GOT3 (cell line): ENCODE measurements around the gene SLC28A3.

ENCODE experiments used
- DNase-seq: peaks from one replicate; lab custom pipeline; 2025; ENCODE audit warnings: mixed read lengths; lab: John Stamatoyannopoulos, UW

SLC28A3 gene

DNA sequence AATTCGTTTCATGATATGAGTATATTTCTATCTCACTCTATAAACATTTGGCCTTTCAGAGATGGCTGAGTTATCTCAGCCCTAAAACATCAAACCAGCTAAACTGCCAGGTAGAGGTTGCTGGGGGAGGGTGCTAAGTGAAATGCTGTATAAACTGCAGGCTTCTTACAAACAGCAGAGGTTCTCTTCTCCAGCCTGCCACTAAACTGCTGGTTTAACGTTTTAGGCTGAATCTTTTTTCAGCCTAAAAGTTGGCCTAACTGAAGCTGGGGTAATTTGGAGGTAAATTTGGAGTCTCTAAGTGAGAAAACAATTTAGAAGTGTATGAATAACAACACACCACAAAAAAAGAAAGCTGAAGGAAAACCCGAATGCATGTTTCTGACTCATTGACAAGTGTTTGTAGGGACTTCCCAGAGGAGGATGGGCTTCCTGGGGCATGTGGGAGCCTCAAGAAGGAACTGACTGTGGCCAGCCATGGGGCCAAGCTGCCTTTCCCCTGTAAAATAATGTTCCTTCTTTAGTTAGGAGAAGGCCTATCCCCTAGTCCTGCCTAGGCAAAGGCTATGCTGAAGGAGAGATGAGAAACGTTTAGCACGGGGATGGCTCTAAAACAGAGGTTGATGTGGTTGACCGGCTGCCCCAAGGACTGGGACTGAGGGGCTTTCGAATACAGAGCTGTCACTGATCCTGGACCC, 44.3 kb downstream of the SLC28A3 start:
- DNase-seq: no peak

DNA sequence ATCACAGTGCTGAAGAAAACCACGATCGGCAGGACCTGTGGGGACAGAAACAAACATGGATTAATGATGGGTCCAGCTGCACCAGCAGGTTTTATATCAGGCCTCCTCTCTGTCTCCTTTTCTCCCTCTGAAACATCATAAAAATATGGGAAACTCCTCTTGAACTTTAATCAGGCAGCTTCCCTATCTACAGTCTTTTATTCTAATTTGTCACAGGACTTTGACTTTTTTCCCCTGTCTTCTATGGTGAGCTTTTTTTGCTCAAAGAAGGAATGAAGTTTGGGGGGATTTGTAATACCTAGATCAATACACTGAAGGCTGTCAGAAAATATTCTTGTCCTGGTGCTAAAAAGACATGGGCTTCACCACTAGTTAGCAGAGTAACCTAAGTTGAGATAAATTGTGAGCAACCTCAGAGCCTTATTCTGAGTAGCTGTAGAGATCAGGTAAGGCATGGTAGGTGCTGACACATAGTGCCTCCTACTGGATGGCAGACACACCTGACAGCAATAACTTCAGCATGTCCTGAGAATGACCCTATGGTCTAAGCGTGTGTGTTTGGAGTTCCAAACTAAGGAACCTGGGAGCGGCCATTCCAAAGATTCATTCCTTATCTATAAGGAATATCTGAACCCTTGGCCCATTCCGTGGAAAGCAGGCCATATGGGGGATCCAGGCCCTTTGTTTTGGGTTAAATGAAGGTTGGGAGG, 46.2 kb downstream of the SLC28A3 start:
- DNase-seq: no peak

DNA sequence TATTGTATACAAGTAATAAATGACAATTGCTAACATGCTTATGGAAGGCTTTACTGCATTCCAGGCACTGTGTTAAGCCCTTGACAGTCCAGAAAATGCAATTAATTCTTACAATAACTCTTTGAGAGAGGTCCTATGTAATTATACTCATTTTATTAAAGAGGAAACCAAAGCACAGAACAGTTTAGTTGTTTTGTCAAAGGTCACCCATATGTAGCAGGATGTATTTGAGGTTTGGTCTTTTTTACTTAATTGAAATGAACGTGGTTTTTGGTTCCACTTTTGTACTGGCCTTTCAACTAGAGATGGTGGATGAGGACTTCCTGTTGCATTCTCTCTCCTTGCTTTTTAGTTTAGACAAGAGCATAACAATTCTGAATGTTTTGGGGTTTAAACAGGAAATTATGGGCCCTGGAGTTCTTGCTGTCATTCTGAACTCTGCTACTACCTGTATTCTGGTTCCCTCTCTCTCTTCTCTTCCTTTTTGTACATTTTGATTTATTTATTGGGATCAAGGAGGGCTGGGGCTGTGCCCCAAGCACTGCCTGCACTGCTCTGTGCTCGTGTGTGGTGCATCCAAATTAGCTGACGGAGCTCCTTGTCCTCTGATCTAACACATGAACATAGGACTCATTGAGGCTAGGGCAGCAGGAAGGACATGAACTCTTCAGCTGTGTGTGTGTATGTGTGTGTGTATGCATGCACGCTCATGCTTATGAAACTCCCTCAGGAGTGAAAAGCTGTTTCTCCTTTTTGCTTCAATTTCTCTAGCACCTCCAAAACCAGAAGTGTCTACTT, 47.4 kb downstream of the SLC28A3 start:
- DNase-seq: no peak

DNA sequence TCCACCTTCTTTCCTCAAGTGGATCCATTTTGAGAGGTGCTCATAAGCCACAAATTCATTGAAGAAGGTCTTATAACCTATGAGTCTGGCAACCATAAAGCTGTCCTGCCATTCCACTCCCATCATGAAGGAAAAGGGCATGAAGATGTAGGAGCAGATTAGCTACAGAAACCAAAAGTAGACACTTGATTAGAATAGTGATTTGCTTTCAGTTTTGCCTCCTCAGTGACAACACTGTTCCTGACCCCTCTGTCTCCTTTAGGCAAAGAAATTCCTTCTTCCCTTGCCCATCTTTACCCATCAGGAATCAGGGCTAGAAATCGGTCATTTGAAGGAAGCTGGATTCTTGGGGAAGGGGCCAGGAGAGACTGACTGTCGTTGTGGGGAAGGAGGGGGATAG, 55.2 kb downstream of the SLC28A3 start:
- no peak for DNase-seq

DNA sequence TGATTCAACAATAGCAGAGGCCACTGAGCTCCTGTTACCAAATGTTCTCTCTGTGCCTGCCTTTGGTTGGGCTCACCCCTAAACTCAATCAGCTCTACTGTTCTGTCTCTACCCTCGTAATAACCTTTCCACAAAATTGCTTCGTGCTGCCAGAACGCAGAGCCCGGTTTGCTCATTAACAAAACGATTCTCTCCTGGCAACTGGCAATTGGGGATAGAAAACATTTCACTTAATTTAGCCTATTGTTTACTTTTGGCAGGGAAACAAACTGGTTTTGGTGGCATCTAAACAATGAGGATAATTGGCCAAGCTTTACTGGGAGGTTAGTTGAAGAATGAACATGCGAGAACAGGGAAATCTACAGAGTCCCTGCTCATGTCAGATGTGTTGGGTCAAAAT, 56.6 kb downstream of the SLC28A3 start:
- no peak for DNase-seq

DNA sequence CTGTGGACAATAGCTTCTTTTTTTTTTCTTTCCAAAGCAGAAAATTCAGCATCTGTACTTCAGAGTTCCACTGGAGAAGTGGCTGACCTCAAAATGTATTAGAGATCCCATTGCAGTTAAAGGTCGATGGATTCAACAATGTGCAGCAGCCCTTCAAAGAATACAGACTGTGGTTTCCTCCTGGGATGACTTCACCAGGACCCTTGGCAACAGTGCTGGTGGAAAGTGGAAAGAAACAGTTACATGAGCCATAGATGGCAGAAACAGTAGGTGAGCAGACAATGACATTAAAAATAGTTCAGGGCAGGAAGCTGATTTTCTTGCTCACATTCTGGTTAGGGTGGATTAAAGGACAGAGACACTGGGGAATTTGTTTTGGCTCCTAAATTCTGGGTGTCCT, 62.4 kb downstream of the SLC28A3 start:
- no peak for DNase-seq

- no peak for DNase-seq
Observed at GRCh38 chr9:84277646-84278045, 62.9 kb downstream of the SLC28A3 start.

GRCh38 chr9:84276741-84277140, 63.8 kb downstream of the SLC28A3 start:
- no peak for DNase-seq

GRCh38 chr9:84271921-84272556, 68.5 kb downstream of the SLC28A3 start:
- no peak for DNase-seq

DNA sequence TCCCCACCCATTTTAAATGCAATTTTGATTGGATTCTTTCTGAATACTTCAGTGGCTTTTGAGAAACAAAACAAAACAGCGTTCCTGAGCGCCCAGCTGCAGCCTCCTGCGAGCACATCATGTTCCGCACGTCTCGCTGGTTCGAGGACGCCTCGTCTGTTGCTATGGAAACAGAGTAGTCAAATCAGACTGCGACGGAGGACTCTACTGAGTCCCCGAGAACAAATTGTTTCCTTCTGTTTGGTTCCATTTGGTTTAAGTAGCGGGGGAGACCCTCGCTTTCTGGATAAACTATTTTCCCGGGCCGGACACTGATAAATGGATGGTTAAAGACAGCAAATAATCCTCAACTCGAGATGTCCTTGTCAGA, 69.0 kb downstream of the SLC28A3 start:
- DNase-seq: no peak

GRCh38 chr9:84270847-84271530, 69.6 kb downstream of the SLC28A3 start:
- DNase-seq: no peak

- no peak for DNase-seq
Observed at GRCh38 chr9:84266087-84266561, 74.4 kb downstream of the SLC28A3 start.

- DNase-seq: no peak
Observed at GRCh38 chr9:84264307-84265029, 76.1 kb downstream of the SLC28A3 start.

DNA sequence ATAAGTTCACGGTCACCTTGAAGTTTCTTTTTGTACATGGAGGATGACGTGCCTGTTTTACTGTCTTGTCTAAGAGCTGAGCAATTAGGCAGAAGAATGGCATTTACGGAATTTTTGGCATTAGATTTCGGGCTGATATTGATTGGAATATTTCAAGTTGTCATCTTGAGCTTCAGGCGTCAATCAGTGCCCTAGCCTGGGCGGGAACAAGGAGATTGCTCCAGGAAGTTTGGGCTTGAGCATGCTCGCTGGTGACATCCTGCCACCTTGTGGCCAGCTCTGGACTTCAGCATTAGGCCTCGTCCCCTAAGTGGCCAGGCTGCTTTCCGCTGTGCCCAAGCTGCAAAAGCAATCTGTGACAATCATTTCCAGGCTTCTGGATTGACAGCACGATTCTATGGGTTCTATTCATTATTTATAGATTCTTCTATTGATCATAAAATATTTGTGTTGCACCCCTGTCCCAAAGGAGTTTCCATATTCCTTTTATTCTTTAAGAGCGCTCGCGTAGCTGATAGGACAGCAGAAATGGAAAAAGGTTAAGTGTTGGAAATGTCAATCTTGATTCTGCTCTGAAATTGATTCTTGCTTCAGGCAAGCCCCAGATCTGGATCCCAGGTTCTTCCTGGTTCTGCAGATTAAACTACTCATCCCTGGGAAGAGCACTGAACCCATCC, 79.3 kb downstream of the SLC28A3 start:
- no peak for DNase-seq

DNA sequence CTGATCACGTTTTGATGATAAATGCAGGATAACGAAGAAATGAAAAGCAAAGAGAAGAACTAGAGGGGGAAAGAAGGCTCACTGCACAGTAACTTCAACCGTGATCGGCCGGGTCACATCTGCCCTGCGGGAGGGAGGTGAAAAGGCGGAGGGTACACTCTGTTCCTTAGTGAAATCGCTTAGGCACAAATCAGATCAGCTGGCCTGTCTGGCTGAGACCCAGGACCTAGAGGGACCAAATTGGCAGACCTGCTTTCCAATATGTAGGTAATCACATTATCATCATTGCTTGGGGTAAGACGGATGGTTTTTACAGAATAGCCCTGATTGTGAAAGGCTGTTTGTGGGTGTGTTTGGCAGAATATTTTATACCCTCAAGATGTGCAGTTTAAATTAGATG, 82.2 kb downstream of the SLC28A3 start:
- no peak for DNase-seq

DNA sequence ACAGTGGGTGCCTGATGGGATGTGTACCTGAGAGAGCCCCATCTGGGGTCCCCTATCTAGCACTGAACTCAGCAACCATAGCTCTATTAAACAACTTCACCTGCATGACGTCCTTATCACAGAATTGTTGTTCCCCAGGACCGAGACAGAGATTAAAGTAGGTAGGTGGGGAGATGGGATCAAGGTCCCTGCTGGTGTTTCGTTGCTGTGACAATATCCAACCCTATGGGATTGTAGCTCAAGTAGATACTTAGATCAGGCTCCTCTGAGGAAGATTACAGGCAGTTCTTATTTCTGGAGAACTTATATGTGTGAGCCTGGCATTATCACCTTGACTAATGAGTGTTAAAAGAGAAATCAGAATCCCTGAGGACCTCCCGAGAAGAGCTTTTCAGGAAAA, 84.9 kb downstream of the SLC28A3 start:
- no peak for DNase-seq

DNA sequence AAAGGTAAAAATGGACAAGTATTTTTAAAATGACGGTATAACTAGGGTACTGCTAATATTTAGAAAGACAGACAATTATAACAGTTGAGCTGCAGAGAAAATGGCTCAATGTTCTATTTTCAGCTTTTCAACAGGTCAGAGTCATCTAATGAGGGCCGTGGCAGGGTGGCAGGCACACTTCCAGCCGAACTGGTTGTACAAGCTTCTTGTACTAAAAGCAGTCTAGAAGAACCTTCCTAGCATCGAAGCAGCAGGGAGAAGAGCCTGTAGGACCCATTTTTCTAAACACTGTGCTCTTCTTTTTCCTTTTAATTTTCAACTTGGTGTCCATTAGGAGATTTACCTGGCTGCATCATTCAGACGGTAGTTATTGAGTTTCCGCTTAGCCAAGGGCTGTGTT, 85.6 kb downstream of the SLC28A3 start:
- no peak for DNase-seq

GRCh38 chr9:84251921-84252320, 88.6 kb downstream of the SLC28A3 start:
- no peak for DNase-seq

GRCh38 chr9:84241817-84242373, 98.7 kb downstream of the SLC28A3 start:
- no peak for DNase-seq

DNA sequence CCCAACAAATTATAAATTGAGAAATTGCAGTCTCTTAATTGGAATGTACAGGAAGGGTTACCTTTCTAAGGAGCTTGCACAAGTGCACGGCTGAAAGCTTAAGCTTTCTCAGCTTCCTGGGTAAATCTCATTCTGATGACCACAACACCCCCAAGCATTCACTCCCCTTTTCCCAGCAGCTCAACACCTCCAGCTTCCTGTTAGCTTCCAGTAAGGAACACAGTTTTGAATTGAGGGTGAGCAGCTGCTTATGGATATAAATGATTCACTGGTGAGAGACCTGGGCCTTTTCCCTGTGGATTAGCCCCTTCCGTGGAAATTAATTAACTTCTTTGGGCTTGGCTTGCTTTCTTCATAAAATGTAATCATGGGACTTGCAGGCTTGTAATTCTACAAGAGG, 101.2 kb downstream of the SLC28A3 start:
- DNase-seq: no peak
